ENCODE measurements around the gene KCNK1.

KCNK1 gene

GRCh38 chr1:233613252-233614172, at the start of gene KCNK1:
TSS of gene KCNK1 (plus strand) at chr1:233614106. CDS start at chr1:233614172, 66 bp downstream.
- no peak for DNase-seq (ENCODE audit: low read depth)

GRCh38 chr1:233565313-233565712, 48.6 kb upstream of the KCNK1 start:
- DNase-seq (ENCODE audit: low read depth): no peak

- no peak for DNase-seq (ENCODE audit: low read depth)
Observed at GRCh38 chr1:233566886-233567285, 47.0 kb upstream of the KCNK1 start.

- no peak for DNase-seq (ENCODE audit: low read depth)
Observed at GRCh38 chr1:233569636-233570035, 44.3 kb upstream of the KCNK1 start.

GRCh38 chr1:233570216-233570615, 43.7 kb upstream of the KCNK1 start:
- no peak for DNase-seq (ENCODE audit: low read depth)

- no peak for DNase-seq (ENCODE audit: low read depth)
Observed at GRCh38 chr1:233570706-233571105, 43.2 kb upstream of the KCNK1 start.

GRCh38 chr1:233572896-233573295, 41.0 kb upstream of the KCNK1 start:
- no peak for DNase-seq (ENCODE audit: low read depth)

- DNase-seq (ENCODE audit: low read depth): no peak
Observed at GRCh38 chr1:233575450-233575849, 38.5 kb upstream of the KCNK1 start.

- DNase-seq (ENCODE audit: low read depth): no peak
Observed at GRCh38 chr1:233582439-233582838, 31.5 kb upstream of the KCNK1 start.

- DNase-seq (ENCODE audit: low read depth): no peak
Observed at GRCh38 chr1:233584376-233584775, 29.5 kb upstream of the KCNK1 start.

- no peak for DNase-seq (ENCODE audit: low read depth)
Observed at GRCh38 chr1:233584931-233585330, 29.0 kb upstream of the KCNK1 start.

GRCh38 chr1:233586301-233586700, 27.6 kb upstream of the KCNK1 start:
- no peak for DNase-seq (ENCODE audit: low read depth)

- DNase-seq (ENCODE audit: low read depth): no peak
Observed at GRCh38 chr1:233587196-233587595, 26.7 kb upstream of the KCNK1 start.

- DNase-seq (ENCODE audit: low read depth): no peak
Observed at GRCh38 chr1:233587958-233588799, 25.7 kb upstream of the KCNK1 start.

- DNase-seq (ENCODE audit: low read depth): no peak
Observed at GRCh38 chr1:233597489-233597901, 16.4 kb upstream of the KCNK1 start.

GRCh38 chr1:233598891-233599541, 14.9 kb upstream of the KCNK1 start:
- DNase-seq (ENCODE audit: low read depth): no peak

- no peak for DNase-seq (ENCODE audit: low read depth)
Observed at GRCh38 chr1:233599542-233600073, 14.3 kb upstream of the KCNK1 start.

GRCh38 chr1:233600488-233600887, 13.4 kb upstream of the KCNK1 start:
- DNase-seq (ENCODE audit: low read depth): no peak

- DNase-seq (ENCODE audit: low read depth): no peak
Observed at GRCh38 chr1:233603478-233603877, 10.4 kb upstream of the KCNK1 start.

- DNase-seq (ENCODE audit: low read depth): no peak
Observed at GRCh38 chr1:233605205-233605604, 8.7 kb upstream of the KCNK1 start.

- no peak for DNase-seq (ENCODE audit: low read depth)
Observed at GRCh38 chr1:233606813-233607212, 7.1 kb upstream of the KCNK1 start.

All from stimulated activated CD8-positive, alpha-beta memory T cell treated with anti-CD3 and anti-CD28 coated beads, Interleukin-12 subunit alpha, Interleukin-12 subunit beta, amount 100 ng/mL, for 1 hour (primary cell).